GM18498 (cell line): ENCODE data around the gene CCDC141.

Source experiments
- ATAC-seq: cut with Tn5 transposase; IDR thresholded peaks from one replicate; pipeline ENCODE4 v1.9.1; 2021; ENCODE audit warnings: mild to moderate bottlenecking, moderate library complexity; ENCODE audit not compliant: unreplicated experiment

CCDC141 gene

DNA sequence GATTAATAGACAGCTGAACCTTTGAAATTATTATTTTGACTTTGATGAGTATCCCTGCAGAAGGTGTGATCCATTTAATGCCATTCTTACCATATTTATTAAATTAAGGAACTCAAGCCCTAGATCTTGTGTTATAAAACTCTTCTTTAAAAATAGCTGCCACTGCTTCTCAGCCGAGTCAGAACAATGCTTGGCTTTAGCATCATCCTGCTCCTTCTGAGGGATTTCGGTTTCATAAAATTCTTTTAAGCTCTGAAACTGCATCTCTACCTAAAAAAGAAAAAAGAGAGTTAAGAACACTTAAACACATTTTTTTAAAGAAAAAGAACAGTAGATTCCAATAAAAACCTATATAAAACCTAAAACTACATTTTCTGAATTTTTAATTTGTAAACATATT, 172.1 kb downstream of the CCDC141 start:
- no peak for ATAC-seq

DNA sequence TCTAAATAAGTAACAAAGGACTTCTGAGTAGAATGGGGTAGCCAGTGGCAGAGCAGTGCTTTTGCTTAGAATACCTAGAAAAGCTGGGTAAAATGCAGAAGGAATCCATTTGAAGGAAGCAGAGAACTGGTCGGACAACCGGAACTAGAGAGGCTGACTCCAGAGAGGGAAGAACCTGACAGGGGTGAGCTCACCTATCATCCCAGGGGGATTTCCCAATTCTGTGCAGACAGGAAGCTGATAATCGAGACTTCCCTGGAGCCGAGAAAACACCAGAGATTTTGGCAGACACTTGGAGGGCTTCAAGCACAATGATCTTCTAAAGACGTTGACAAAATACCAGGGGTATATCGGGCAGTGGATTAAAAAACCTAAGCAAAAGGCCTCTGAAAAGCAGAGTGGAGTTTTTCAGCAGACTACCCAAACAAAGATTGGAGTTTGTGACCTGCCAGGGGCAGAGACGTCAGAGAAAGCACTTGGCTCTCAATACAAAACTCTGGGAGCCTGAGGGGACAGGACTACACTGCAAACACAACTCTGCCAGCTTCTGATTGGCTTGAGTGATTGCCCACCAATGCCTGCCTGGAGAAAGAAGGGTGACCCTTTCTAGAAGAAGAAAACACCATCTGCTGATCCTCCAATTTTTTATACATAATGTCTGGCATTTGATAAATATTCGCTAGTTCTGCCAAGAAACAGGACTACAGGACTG, 175.3 kb downstream of the CCDC141 start:
- no peak for ATAC-seq

DNA sequence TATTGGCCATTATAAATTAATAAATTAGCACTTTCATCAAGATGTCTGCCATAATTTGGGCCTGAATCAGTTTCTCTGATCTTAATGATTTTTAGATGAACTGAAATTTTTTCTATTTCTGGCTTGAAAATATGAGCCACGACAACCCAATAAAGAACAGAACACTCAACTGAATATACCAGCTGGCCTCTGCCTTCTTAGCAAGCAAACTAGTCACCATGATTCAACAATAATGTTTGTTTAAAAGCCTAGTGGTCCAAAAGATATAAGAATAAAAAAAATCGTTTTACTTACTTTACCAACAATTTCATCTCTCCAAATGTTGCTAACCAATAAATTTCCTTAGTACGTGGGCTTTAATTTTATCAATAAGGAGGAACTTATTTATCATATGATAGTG, 176.0 kb downstream of the CCDC141 start:
- ATAC-seq, result no peak

DNA sequence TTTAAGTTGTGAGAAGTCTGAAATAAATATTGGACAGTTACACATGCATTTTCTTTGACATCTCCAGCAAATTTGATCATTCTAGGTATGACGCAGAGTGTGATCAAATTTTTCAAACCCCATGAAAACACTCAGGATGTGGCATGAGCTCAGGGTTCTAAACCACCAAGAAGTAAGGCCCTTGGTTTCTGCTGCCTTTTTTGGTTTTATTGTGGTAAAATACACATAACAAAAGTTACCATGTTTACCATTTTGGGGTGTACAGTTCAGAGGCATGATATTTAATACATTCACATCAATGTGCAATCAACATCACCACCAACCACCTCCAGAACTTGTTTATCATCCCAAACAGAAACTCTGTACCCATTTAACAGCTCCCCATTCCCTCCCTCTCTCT, 178.4 kb downstream of the CCDC141 start:
- ATAC-seq, result no peak

DNA sequence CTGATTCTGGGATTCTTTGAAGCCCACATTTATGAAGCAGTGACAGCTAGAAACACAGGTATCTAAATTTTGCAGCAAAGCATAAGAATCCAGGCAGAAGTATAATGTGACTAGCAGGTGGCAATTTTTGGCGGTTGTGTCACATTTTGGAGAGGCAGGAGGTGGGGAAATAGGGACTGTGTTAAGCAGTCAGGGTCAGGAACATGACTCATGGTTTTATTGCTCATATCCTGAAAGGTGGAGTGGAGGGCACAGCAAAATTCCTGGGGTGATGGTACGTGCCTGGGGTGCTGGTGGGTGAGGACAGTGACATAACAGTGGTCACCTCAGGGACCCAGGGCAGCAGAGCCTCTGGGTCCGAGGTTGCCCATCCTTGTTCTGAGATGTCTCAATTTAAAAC, 179.2 kb downstream of the CCDC141 start:
- ATAC-seq, result no peak

DNA sequence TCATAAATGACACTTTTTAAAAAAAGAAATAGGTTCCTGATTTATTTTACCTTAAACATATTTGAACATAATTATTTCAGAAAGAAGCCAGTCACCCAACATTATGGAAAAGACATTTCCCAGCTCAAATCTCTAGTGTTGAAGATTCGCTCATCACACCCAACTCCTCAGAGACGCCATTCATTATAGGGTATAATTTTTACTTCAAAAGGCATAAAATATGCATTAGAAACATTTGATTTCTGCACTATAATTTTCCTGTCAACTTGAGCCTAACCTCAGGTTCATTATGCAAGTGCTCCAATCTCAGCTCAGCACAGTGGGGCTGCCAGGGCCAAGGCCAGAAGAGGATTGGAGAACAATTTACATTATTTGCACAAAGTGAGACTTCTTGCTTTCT, 183.9 kb downstream of the CCDC141 start:
- no peak for ATAC-seq

DNA sequence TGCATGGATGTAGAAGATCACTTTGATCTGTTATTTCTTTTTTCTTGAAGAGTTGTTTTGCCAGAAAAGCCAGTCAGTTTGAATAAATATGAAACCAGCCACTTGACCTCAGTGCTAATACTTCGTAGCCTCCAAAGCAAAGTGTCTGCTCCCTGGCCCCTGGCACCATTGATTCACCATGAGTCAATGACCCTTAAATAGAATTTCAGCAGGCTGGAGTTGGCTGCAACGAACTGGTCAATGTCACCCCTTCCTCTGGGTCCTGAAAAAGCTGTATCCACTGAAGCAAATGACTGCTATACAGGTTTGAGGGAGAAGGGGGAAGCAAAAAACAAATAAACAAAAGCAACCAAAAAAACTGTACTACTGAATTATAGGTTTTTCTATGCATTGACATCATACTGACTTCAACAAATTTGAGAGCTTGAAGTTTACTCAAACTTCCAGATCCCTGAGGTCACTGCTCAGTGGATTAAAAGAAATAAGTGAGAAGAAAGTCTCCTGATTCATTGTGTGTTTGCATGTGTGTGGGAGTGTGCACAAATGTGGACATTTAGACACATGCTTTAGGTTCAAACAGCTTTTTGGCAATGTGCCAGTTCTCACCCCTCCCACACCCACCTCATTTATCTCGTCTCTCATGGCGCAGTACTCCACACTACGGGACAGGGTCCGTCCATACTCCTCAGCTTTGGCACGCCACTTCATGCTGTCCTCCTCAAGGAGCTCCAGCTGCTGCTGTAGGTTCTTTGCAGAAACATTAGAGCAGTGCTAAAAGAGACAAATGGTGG, 184.6 kb downstream of the CCDC141 start:
- no peak for ATAC-seq

DNA sequence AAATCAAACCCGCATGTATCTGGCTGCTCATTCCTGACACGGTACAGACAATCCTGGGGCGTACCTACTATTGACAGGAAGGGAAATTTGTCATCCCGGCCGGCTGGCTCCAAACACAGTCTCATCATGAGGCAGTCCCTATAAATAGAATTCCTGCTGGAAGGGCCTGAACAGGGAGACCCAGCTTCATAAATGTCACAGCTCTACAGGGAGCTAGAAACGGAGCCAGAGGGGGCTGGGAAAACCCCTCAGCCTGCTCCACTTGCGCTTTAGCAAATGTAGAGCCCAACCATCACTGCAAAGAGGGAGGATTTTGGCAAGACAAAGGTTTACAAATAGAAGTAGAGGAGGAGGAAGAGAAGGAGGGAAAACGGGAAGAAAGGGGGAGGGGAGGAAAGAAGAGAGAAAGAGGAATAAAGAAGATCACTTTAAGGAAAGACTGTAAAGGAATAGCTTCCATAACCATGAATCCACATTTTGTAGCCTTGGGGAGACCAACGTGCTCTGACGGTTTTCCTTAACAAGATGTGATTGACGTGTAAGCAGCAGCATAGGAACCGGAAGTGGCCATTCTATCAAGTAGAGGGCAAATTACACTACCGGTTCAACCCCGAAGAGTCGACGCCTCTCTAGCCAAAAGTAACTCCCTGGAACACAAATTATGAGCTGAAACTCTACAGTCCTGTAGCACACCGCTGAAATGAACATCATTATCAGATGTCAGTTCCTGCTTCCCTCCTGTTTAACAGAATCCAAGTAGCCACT, 185.9 kb downstream of the CCDC141 start:
- no peak for ATAC-seq

DNA sequence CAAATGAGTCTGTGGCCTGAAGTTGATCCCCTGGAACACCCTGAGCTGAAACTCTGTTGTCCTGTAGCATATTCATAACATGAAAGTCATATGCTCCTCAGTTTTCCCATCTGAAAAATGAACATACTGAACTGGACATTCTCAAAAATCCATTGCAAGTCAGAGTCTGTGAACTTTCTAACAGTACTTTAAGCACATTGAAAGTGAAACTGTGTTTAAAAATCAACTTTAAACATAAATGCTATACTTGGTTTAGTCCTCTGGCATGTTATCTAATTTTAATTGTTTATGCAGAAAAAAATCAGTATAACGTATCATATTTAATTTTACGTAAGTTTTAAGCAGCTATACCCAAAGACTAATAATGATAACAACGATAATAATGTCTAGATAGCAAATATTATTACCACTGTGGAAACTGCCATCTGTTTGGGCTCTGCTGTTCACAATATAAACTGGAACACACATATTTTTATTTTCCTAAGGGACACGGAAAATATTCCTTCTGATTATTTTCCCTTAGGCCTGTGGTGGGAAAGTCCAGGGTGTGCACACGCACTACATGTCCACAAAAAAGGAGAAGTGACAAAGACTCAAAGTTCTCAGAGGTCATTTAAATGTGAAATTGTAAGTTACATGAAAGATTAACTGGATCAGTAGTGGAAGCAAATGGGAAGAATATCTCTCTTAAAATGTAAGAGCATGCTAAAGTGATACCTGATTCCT, 186.6 kb downstream of the CCDC141 start:
- ATAC-seq, result no peak

DNA sequence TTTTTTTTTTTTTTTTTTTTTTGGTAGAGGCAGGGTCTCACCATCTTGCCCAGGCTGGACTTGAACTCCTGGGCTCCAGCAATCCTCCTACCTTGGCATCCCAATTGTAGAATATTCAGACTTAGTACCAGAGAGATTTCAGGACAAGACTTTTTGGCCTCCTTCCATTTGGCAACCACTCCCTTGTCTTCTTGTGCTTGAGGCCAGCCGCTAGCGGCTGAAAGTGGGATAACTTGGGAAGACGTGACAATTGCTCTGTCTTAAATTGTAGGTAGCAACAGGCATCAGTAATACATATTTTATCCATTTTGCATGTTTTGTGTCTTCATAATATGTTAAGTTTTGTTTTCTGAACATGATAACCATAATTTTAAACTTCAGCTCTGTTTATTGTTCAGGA, 189.4 kb downstream of the CCDC141 start:
- ATAC-seq, result no peak

DNA sequence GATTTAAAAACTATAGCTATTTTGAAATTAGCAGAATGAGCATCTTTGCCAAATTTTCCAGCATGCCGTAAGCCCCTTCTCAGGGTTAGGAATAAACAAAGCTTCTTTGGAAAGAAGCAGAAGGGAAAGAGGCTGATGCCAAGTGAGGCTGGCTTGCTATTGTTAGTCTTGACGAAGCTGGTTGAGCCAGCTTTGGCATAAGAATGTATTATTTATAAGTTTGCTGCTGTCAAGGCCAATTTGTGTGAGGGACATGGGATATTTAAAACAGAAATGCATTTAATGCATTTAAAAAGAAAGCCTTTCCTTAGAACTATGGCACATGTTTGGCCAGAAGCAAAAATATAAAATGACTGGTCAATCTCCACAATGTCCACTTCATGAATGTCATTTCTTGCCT, 190.2 kb downstream of the CCDC141 start:
- no peak for ATAC-seq

DNA sequence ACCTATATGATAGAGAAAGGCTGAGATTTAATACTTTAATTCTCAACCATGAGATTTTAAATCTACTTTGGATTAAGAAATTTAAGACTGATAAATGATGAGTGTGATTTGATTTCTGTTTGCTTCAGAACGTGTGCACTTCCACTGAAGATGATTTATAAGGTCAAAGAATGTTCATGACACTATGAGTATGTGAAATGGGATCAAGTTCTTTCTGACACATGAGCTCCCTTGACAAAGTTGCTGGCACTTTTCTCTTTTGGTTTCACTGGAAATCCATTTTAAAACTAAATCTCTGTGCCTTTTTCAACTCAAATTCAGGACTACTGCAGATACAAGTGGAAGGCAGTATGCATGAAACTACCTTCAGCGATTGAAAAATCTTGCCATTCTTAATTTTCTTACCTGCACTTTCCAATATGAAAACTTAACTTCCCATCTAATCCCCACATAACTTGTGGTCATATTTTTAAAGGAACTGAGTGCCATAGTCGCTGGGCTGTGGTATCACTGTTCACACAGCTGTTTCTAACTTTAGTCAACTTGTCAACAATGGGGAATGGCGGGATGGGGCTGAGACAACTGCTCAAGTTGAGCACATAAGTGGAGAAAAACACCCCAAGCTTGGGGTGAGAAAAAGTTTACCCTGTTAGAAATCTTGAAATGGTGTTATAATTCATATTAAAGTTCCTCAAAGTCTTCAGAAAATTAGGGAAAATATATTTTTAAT, 190.9 kb downstream of the CCDC141 start:
- no peak for ATAC-seq

DNA sequence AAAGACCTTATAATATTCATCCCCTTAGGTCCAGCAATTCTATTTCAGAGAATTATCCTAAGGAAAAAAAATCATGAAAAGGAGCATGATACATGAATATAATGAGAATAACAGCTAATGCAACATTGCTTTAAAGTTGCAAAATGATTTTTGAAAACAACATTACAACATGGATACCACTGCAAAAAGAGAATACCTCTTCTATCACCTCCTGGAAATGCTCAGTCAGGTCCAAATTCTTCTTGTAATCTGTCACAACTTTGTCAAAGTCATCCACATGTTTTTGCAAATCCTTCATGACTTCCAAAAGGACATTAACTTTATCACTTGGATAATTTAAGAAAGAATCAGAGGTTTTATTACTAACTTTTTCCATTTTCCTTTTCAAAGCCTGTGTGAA, 194.8 kb downstream of the CCDC141 start:
- ATAC-seq, result no peak

DNA sequence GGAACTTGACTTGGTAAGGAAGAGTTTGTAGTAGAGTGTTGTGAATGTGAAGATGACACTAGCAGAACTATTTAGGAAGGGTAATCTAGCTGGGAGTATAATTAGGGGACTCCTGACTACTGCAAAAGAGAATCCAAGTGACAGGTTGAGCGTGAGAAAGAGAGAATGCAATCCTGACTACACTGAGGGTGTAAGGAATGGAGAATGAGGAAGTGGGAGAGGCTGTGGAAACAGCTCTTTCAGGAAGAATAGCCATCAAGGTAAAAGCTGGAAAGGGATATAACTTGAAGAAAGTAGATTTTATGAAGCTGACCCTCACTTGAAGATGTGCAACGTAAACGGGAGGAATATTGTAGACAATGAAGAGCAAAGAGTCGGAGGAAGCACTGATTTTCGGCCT, 201.6 kb downstream of the CCDC141 start:
- no peak for ATAC-seq

DNA sequence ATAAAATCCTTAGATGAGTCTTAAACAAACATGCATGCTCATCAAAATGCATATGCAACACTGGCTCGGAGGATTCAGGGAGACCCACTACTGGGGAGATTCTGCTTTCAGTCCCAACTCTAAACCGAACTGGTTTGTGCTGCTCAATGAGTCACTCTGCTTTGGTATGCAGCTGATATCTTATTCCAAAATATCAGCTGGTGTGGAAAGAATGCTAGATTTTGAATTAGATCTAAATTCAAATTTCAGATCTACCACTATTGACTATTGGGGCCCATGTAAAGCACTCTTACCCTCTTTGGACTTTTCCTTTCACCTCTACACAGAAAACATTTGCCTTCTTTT, 203.5 kb downstream of the CCDC141 start:
- no peak for ATAC-seq

DNA sequence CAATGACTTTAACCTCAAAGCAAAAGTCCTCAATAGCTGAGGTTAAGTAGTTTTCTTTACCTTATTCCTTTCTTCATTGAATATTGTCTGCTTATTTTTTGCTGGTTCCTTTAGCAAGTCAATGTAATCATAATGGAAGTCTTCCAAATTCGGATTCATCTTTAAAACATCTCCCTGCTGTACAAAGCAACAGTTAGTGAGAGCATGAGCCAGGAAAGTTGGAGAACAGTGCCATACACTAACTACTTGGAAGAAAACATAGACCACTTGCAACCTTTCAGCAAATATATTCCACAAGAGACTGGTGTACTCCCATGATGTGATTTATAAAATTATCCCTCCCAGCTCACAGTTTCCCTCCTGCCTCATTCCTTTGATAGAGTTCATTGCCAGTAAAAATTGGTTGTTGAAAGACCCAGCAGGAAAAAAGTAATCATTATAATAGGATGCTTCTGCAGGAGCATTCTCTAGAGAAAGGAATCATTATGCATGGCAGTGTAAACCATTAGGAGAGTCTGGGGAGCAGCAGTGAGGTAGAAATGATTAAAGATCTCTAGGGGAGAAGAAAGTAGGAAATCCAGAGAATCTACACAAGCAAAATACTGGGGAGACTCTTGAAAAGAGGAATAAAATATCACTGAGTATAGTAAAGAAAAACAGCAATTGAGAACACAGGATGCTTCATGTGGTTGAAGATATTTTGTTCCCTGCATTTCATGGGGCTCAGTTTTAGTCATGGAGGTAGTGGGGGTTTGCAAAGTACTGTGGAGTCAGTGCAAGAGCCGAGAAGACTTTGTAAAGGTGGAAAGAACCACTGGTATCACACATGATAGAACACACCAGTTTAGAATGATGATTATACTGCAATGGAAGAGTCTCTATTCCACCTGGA, 204.1 kb downstream of the CCDC141 start:
- ATAC-seq, result no peak

DNA sequence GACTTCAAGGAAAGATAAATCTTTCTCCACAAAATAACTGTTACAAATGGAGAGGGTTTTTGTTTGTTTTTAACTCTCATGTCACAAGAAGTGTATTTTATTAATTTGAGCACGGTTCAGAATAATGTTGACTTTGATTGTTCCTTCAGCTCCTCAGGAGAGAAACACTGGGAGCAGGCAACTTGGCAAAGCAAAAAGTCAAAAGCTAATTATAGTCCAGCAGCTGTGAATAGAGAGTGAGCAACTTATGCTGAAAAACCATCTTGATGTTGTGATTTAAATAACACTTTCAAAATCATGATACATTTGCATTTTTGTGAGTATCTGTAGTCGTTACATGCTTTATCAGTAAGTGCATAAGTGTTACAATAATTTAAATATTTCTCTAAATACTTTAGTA, 205.2 kb downstream of the CCDC141 start:
- no peak for ATAC-seq

DNA sequence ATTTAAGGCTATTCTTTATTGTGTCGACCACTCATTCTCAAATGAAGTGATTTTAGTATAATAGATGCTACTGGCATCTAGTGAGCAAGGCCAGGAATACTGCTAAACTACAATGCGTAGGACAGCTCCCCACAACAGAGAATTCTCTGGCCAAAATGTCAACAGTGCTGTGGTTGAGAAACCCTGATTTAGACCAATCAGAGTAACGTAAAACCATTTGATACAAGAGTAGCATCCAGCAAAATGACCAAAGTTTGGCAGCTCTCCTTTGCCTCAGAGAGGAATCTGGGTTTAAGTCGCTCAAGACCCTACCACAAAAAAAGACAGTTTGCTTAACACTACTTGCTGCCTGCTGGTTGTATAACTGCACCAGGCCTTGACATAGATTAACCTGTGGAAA, 205.7 kb downstream of the CCDC141 start:
- no peak for ATAC-seq

DNA sequence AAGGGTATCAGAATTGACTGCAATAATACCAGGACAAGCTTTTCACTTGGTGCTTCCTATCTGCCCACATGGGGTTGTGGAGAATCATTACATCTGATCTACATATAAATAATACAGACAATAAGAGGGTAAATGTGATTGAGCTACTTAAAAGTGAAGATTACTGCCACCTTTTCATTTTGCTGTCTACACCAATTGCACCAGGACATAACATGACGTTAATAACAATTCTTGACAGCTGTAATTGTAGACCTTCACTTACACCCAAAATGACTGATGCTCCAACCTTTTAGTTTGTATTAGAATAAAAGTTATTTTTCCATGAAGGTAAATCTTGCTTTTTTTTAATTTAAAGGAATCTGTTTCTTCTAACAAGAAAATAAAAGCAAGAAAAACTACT, 206.2 kb downstream of the CCDC141 start:
- ATAC-seq, result no peak

DNA sequence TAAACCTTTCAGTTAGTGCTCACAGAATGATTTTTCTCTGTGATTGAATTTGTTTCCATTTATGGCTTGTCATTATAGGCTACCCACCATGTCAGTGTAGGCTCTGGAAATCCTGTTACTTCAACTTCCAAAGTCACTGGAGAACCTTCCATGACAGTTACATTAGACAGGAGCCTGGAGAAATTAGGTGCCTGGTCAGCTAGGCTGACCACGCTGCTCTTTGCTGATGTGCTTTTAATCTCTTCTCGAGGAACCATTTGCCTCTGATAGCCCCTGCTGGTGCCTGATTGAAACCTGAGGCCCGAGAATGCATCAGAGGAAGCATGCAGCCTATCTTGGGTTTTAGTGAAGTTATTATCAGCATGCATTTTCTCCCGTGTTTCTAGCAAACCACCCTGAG, 213.1 kb downstream of the CCDC141 start:
- no peak for ATAC-seq
